Measurements from ENCODE around the gene ABI1. TPM values are rescaled to one million over a fixed set of nuclear protein-coding genes. Genes with fewer than 3 reads are reported as not detected.
A peak's percentile ranks its signal among the peaks of the same experiment; 100 is the strongest.
"Not testable (repeated sequence)": the region's sequence is repeated elsewhere in the genome, so short reads cannot be mapped to it uniquely, and the experiment has no call there.

Gene ABI1
- total RNA-seq, 4 donors from 2014 or later = 29.9 to 54.5 (median 47.8) TPM

DNA sequence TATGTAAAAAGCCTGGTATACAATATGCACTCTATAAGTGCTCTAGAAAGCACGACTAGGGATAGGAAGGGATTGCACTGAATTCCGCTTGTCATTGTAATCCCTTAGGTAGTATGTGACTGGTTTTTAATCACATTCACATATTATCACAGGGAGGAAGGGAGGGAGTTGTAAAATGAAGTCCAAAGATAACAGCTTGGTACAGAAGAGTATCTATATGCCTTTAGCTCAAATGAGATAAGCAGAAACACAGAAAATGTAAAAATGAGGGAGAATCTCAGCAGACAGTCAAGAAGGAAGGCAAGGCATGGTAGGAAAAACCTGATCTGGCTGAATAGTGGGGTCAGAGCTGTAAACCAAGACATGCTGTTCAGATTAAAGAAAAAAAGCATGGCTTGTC, 63.4 kb downstream of the ABI1 start:
- TF ChIP-seq POLR2AphosphoS5 (IDR thresholded peaks at IDR 0.05) = no peak
- TF ChIP-seq, protein P1, sequence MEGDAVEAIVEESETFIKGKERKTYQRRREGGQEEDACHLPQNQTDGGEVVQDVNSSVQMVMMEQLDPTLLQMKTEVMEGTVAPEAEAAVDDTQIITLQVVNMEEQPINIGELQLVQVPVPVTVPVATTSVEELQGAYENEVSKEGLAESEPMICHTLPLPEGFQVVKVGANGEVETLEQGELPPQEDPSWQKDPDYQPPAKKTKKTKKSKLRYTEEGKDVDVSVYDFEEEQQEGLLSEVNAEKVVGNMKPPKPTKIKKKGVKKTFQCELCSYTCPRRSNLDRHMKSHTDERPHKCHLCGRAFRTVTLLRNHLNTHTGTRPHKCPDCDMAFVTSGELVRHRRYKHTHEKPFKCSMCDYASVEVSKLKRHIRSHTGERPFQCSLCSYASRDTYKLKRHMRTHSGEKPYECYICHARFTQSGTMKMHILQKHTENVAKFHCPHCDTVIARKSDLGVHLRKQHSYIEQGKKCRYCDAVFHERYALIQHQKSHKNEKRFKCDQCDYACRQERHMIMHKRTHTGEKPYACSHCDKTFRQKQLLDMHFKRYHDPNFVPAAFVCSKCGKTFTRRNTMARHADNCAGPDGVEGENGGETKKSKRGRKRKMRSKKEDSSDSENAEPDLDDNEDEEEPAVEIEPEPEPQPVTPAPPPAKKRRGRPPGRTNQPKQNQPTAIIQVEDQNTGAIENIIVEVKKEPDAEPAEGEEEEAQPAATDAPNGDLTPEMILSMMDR (IDR thresholded peaks at IDR 0.05) = no peak
- no peak for TF ChIP-seq POLR2A (IDR thresholded peaks at IDR 0.05)
- TF ChIP-seq EP300 (IDR thresholded peaks at IDR 0.05; ENCODE audit: low read depth) = no peak
- no peaks in the 10 kb centered on the region for H3K36me3 ChIP-seq
- no peak overlapping the region for H3K4me3 ChIP-seq
- no peak overlapping the region for H3K27ac ChIP-seq
- H3K4me1 ChIP-seq = peaks cover 0 to 31% (median 2%) of the 10 kb centered on the region in 4 donors
- H3K9me3 ChIP-seq = peaks cover 0 to 6% of the 10 kb centered on the region in 2 donors
- 96 to 100% methylated on average over 2 of the region's 2 CpGs for WGBS, 2 donors (ENCODE audit: low coverage in 1 of 2)
- no peaks in the 10 kb centered on the region for H3K27me3 ChIP-seq
- in situ Hi-C loops (cut with MboI; ENCODE audit: low pct_ligation_motif_present in 1 of 4, low pct_unique_long_range_greater_than_20kb in 1 of 4, low sequenced_read_pairs in 3 of 4) (no loop called here), intact Hi-C loops (cut with DNase I; ENCODE audit: low total_unique reads) (no loop called here)
- no peak for DNase-seq

DNA sequence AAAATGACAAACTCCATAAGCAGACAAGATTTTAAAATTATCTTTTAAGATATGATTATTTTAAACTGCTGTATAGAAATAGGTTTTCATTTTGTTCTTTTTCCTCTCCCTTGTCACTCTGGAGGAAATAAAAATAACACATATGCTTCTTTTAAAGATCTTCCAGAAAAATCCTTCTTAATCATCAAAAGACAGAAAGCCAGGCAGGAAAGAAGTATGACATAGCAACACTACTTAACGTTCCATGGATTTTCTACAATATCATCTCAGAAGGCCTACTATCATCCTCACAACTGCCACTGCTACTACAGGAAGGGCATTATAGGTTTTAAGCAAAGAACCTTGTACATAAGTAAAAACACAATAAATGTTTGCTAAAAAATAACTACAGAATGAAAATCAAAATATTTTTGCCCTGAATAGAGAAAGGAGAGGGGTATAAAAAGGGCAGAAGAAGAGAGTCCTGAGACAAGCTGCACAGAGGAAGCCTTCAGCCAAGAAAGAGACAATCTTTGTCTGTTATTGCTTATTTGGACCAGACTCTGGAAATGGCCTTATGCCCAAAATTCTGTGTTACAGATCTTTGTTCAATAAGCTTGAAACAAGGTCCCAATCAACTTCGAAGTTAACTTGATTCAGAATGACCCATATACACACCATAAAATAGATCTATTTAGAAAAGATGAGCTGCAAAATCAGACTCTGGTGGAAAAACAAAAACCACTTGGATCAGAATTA, 67.8 kb downstream of the ABI1 start:
- Histone ChIP-seq H3K4me3 (no peak overlapping the region), H3K9me3 (peaks cover 0 to 6% of the 10 kb centered on the region in 2 donors), H3K36me3 (no peaks in the 10 kb centered on the region), H3K27me3 (no peaks in the 10 kb centered on the region), H3K27ac (peak overlapping the region in 2 of 4 donors; percentile 2 to 5), H3K4me1 (peaks cover 3 to 21% (median 5%) of the 10 kb centered on the region in 4 donors)
- WGBS, 2 donors (ENCODE audit: low coverage in 1 of 2) = 46 to 59% methylated on average over 2 of the region's 2 CpGs
- in situ Hi-C loops (cut with MboI; ENCODE audit: low pct_ligation_motif_present in 1 of 4, low pct_unique_long_range_greater_than_20kb in 1 of 4, low sequenced_read_pairs in 3 of 4) (no loop called here), intact Hi-C loops (cut with DNase I; ENCODE audit: low total_unique reads) (no loop called here)
- TF ChIP-seq, protein P1 (IDR thresholded peaks at IDR 0.05) = no peak
- TF ChIP-seq EP300 (IDR thresholded peaks at IDR 0.05; ENCODE audit: low read depth) (no peak), POLR2A (IDR thresholded peaks at IDR 0.05) (no peak), POLR2AphosphoS5 (IDR thresholded peaks at IDR 0.05) (no peak)
- no peak for DNase-seq

DNA sequence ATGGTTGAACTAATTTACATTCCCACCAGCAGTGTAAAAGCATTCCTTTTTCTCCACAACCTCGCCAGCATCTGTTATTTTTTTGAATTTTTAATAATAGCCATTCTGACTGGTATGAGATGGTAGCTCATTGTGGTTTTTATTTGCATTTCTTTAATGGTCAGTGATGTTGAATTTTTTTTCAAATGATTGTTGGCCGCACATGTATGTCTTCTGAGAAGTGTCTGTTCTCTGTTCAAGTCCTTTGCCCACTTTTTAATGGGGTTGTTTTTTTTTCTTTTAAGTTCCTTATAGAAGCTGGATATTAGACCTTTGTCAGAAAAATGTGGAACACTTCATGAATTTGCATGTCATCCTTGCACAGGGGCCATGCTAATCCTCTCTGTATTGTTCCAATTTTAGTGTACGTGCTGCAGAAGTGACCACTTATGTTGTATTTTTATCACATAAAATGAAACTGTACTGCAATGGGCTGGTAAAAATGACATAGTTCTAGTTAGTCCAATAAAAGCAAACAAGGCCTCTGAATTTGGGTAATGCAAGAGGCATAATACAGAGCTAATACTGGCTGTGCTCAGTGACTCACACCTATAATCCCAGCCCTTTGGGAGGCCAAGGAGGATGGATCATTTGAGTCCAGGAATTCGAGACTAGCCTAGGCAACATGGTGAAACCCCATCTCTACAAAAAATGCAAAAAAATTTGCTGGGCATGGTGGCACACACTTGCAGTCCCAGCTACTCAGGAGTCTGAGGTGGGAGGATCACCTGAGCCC, 70.3 kb downstream of the ABI1 start:
- WGBS, 2 donors (ENCODE audit: low coverage in 1 of 2) = 86 to 93% methylated on average over 3 to 4 of the region's 4 CpGs
- no peak for TF ChIP-seq POLR2A (IDR thresholded peaks at IDR 0.05)
- in situ Hi-C loops (cut with MboI; ENCODE audit: low pct_ligation_motif_present in 1 of 4, low pct_unique_long_range_greater_than_20kb in 1 of 4, low sequenced_read_pairs in 3 of 4) = no loop called here

DNA sequence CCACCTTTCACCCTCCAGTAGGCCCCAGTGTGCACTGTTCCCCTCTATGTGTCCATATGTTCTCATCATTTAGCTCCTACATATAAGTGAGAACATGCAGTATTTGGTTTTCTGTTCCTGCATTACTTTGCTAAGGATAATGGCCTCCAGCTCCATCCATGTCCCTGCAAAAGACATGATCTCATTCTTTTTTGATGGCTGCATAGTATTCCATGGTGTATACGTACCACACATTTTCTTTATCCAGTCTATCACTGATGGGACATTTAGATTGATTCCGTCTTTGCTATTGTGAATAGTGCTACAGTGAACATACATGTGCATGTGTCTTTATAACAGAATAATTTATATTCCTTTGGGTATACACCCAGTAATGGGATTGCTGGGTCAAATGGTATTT, 71.0 kb downstream of the ABI1 start:
- H3K36me3 ChIP-seq; H3K9me3 ChIP-seq; H3K27ac ChIP-seq; DNase-seq; intact Hi-C loops (cut with DNase I; ENCODE audit: low total_unique reads); H3K4me3 ChIP-seq; in situ Hi-C loops (cut with MboI; ENCODE audit: low pct_ligation_motif_present in 1 of 4, low pct_unique_long_range_greater_than_20kb in 1 of 4, low sequenced_read_pairs in 3 of 4); H3K27me3 ChIP-seq: not testable (repeated sequence)
- WGBS, 2 donors (ENCODE audit: low coverage in 1 of 2) = 95 to 100% methylated on average over 2 of the region's 2 CpGs
- H3K4me1 ChIP-seq = peaks cover 4 to 30% (median 9%) of the 10 kb centered on the region in 4 donors

More for the DNA sequence above, 70.3 kb downstream of the ABI1 start:
- Histone ChIP-seq H3K4me1 (peaks cover 3 to 24% (median 5%) of the 10 kb centered on the region in 4 donors), H3K4me3 (no peak overlapping the region), H3K9me3 (peaks cover 0 to 3% of the 10 kb centered on the region in 2 donors), H3K27me3 (no peaks in the 10 kb centered on the region), H3K36me3 (no peaks in the 10 kb centered on the region), H3K27ac (no peak overlapping the region)
- no peak for DNase-seq
- intact Hi-C loops (cut with DNase I; ENCODE audit: low total_unique reads) = no loop called here

DNA sequence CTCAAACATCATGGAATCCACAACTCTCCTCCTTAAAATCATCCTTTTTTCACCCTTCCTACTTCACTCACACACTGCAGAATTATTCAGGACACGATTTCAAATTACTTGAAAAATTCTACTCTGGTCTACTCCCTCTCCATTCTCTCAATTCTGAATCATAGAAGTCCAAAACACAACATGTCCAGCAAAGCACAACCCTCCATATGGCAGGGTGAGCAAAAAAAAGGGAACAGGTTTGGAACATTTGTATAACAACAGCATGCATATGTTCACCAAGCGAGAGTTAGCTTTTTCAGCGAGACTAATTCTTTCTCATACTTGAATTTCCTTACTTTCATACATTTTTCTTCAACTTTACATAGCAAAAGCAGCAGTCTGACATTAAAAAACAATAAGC, 73.4 kb downstream of the ABI1 start:
- Histone ChIP-seq H3K36me3 (no peaks in the 10 kb centered on the region), H3K27ac (no peak overlapping the region), H3K9me3 (no peaks in the 10 kb centered on the region), H3K4me1 (peaks cover 4 to 27% (median 12%) of the 10 kb centered on the region in 4 donors), H3K4me3 (no peak overlapping the region), H3K27me3 (no peaks in the 10 kb centered on the region)
- in situ Hi-C loops (cut with MboI; ENCODE audit: low pct_ligation_motif_present in 1 of 4, low pct_unique_long_range_greater_than_20kb in 1 of 4, low sequenced_read_pairs in 3 of 4) = no loop called here
- no peak for DNase-seq
- TF ChIP-seq POLR2A (IDR thresholded peaks at IDR 0.05) (no peak), POLR2AphosphoS5 (IDR thresholded peaks at IDR 0.05) (no peak), EP300 (IDR thresholded peaks at IDR 0.05; ENCODE audit: low read depth) (no peak)
- TF ChIP-seq, protein P1 (IDR thresholded peaks at IDR 0.05) = no peak
- 95 to 98% methylated on average over 3 of the region's 3 CpGs for WGBS, 2 donors (ENCODE audit: low coverage in 1 of 2)
- intact Hi-C loops (cut with DNase I; ENCODE audit: low total_unique reads) = no loop called here

All from transverse colon (tissue), 4 donors.